Gastroesophageal sphincter (tissue), 4 donors: ENCODE data around the gene SLC12A6. TPM values are rescaled to one million over a fixed set of nuclear protein-coding genes. Genes with fewer than 3 reads are reported as not detected.

ENCODE experiments used
- ATAC-seq: fragments of 150-250 bp; one replicate; pipeline ENCODE4 v1.9.1; 2016; ENCODE audit warnings: mild to moderate bottlenecking, moderate library complexity
- H3K27ac ChIP-seq, 4 donors: fragments of 200-600 bp; sonication (generic) in 3 of 4; 1 replicate in 3 of 4; 2 replicates in 1 of 4; pipeline ENCODE4 v1.5.1; 2016 to 2019
- H3K27me3 ChIP-seq: fragments of 200-600 bp; sonication (generic); one replicate; pipeline ENCODE4 v1.5.1; 2019
- H3K36me3 ChIP-seq, 2 donors: fragments of 200-600 bp; sonication (generic); one replicate each; pipeline ENCODE4 v1.5.1; 2019; ENCODE audit warnings: control low read depth in 1 of 2
- H3K4me1 ChIP-seq, 3 donors: fragments of 200-600 bp; sonication (generic); 1 replicate in 2 of 3; 2 replicates in 1 of 3; pipeline ENCODE4 v1.5.1; 2016 to 2019; ENCODE audit warnings: control low read depth in 2 of 3
- H3K4me3 ChIP-seq, 2 donors: fragments of 200-600 bp; sonication (generic); one replicate each; pipeline ENCODE4 v1.5.1; 2019; ENCODE audit warnings: mild to moderate bottlenecking in 1 of 2, moderate library complexity in 1 of 2
- H3K9me3 ChIP-seq, 3 donors: fragments of 200-600 bp; sonication (generic); one replicate each; pipeline ENCODE4 v1.5.1; 2017 to 2019; ENCODE audit warnings: control low read depth in 2 of 3
- EP300 ChIP-seq: sonication (generic); formaldehyde crosslinking; IDR thresholded peaks from one replicate; pipeline ENCODE4 v1.6.1; 2017; ENCODE audit warnings: antibody characterized with exemption, mild to moderate bottlenecking
- POLR2A ChIP-seq, 2 donors: fragments of 450-650 bp; IDR thresholded peaks; one replicate each; pipeline ENCODE4 v1.6.1; 2017; ENCODE audit warnings: antibody characterized with exemption in 2 of 2, mild to moderate bottlenecking in 2 of 2, moderate library complexity in 1 of 2
- POLR2AphosphoS5 ChIP-seq: sonication (generic); formaldehyde crosslinking; IDR thresholded peaks from one replicate; pipeline ENCODE4 v1.6.1; 2017; ENCODE audit warnings: antibody characterized with exemption
- WGBS, 2 donors: methylation state at CpG; one replicate each; pipeline ENCODE4 v1.1.5; 2018; ENCODE audit warnings: low coverage in 1 of 2; 5-methylcytosine and 5-hydroxymethylcytosine counted together
- total RNA-seq, 4 donors: library from RNA; depleted of rRNA; stranded (reverse); fragments of >200 nt; gene quantifications; one replicate each; pipeline ENCODE4 v1.1.0, GENCODE V29; 2016
- TF ChIP-seq, protein P1 (sequence below), 4 experiments: fragments of 200-600 bp in 2 of 4; fragments of 450-650 bp in 2 of 4; sonication (generic) in 1 of 4; IDR thresholded peaks; one replicate each; pipeline ENCODE4 v1.5.1; 2017 to 2019; ENCODE audit warnings: antibody characterized with exemption in 4 of 4, mild to moderate bottlenecking in 2 of 4, moderate library complexity in 2 of 4

SLC12A6 gene
- total RNA-seq, 4 donors from 2014 or later, result 12.0 to 19.0 (median 15.7) TPM

DNA sequence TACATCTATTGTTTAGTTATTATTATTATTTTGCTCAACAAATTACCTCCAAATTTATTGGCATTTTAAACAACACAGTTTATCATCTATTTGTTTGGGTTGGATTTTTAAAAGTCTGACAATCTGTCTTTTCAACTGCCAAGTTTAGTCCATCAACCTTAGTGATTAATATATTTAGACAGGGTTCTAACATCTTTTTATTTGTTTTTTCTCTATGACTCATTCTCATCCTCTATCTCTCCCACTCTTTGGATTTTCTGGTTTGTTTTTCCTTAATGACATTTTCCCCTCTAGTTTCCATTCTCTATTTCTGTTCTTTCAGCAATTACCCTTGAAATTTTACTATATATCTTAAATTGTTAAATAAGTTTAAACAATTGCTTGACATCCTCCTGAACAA is 70.8 kb downstream of the SLC12A6 start:
- H3K27me3 ChIP-seq, result no peaks in the 10 kb centered on the region
- H3K4me3 ChIP-seq, result no peak overlapping the region
- TF ChIP-seq POLR2AphosphoS5 (no peak), EP300 (no peak), POLR2A (IDR thresholded peaks at IDR 0.05) (no peak)
- TF ChIP-seq, protein P1, sequence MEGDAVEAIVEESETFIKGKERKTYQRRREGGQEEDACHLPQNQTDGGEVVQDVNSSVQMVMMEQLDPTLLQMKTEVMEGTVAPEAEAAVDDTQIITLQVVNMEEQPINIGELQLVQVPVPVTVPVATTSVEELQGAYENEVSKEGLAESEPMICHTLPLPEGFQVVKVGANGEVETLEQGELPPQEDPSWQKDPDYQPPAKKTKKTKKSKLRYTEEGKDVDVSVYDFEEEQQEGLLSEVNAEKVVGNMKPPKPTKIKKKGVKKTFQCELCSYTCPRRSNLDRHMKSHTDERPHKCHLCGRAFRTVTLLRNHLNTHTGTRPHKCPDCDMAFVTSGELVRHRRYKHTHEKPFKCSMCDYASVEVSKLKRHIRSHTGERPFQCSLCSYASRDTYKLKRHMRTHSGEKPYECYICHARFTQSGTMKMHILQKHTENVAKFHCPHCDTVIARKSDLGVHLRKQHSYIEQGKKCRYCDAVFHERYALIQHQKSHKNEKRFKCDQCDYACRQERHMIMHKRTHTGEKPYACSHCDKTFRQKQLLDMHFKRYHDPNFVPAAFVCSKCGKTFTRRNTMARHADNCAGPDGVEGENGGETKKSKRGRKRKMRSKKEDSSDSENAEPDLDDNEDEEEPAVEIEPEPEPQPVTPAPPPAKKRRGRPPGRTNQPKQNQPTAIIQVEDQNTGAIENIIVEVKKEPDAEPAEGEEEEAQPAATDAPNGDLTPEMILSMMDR (IDR thresholded peaks at IDR 0.05), result no peak
- no peak overlapping the region for H3K27ac ChIP-seq
- H3K9me3 ChIP-seq, result no peaks in the 10 kb centered on the region
- peaks cover 0 to 6% of the 10 kb centered on the region in 2 donors for H3K36me3 ChIP-seq
- H3K4me1 ChIP-seq, result no peaks in the 10 kb centered on the region
- ATAC-seq, result no peak

DNA sequence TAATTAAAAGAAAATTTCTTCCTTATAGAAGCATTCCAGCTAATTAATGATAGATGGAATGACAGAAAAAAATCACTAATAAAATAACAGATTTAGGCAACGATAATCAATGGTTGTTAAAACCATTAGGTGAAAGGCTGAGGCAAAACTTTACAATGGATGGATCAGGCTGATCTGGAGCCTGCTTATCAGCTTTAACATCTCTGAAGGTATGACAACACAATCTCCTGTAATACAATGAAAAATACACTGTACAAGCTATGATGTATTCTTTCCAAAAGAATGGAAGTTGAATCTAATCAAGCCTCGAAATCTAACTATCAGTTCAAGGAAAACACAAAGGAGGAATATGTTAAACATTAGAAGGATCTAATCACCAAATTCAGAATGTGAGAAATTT is 73.5 kb downstream of the SLC12A6 start:
- Histone ChIP-seq H3K27ac (no peak overlapping the region), H3K36me3 (peaks cover 0 to 9% of the 10 kb centered on the region in 2 donors), H3K4me1 (no peaks in the 10 kb centered on the region), H3K27me3 (no peaks in the 10 kb centered on the region), H3K9me3 (no peaks in the 10 kb centered on the region), H3K4me3 (no peak overlapping the region)
- ATAC-seq, result no peak
- TF ChIP-seq POLR2A (IDR thresholded peaks at IDR 0.05), result no peak
- no peak for TF ChIP-seq POLR2AphosphoS5
- no peak for TF ChIP-seq EP300
- TF ChIP-seq, protein P1 (IDR thresholded peaks at IDR 0.05), result no peak
- 77 to 92% methylated on average over 2 of the region's 2 CpGs for WGBS, 2 donors

DNA sequence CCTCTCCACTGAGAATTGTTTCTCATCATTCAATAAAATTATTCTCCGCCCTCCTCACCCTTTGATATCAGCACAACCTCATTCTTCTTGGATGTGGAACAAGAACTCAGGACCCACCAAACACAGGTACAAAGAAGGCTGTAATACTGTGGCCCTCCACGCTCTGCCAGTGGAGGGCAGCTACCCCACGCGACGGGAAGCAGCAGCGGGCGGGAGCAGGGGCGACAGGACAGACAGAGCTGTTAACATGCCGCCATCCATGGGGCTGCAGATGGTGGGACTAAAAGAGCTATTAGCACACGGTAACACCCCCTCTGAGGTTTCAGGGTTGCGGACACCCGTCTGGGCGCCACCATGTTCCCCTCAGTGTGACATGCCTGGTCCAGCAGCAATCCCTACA is 75.2 kb downstream of the SLC12A6 start:
- Histone ChIP-seq H3K27ac (no peak overlapping the region), H3K4me3 (no peak overlapping the region), H3K4me1 (no peaks in the 10 kb centered on the region), H3K9me3 (no peaks in the 10 kb centered on the region), H3K27me3 (no peaks in the 10 kb centered on the region), H3K36me3 (peaks cover 0 to 26% of the 10 kb centered on the region in 2 donors)
- 93 to 100% methylated on average over 1 to 13 of the region's 13 CpGs for WGBS, 2 donors
- TF ChIP-seq POLR2AphosphoS5 (no peak), EP300 (no peak)
- no peak for ATAC-seq

DNA sequence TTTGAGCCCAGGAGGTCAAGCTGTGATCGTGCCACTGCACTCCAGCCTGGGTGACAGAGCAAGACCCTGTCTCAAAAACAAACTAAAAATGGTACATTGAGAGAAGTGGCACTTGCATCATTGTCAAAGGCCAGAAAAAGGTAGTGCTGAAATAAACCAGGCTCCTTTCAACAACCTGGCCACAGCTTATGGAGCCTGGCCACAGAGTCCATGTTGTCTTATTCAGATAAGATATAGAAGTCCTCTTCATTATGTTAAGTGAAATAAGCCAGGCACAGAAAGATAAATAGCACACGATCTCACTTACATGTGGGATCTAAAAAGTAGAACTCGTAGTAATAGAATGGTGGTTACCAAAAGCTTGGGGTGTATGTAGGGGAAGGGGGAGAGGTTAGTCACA is 78.0 kb downstream of the SLC12A6 start:
- no peak for ATAC-seq
- Histone ChIP-seq H3K9me3 (no peaks in the 10 kb centered on the region), H3K27ac (no peak overlapping the region), H3K4me3 (no peak overlapping the region), H3K27me3 (no peaks in the 10 kb centered on the region), H3K4me1 (no peaks in the 10 kb centered on the region), H3K36me3 (peaks cover 0 to 53% of the 10 kb centered on the region in 2 donors)
- no peak for TF ChIP-seq POLR2AphosphoS5
- TF ChIP-seq, protein P1 (IDR thresholded peaks at IDR 0.05), result no peak
- no peak for TF ChIP-seq EP300
- no peak for TF ChIP-seq POLR2A (IDR thresholded peaks at IDR 0.05)
- 63 to 84% methylated on average over 3 of the region's 3 CpGs for WGBS, 2 donors

DNA sequence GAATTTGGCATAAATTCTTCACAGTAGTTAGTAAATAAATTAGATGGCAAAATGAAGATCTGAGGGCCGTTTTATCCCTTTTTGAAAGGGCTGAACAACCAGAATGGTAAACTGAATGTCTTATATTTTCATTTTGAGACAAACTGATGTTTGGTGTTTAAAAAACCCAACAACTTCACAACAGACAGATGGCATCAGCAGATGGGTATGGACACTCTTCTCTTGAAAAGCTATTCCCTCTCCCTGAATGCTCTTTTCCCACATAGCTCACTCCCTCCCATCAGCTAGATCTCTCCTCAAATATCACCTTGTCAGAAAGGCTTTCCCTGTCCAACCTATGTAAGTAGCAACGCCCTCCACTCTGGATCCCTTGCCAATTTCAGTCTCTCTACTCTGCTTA is 79.4 kb downstream of the SLC12A6 start:
- Histone ChIP-seq H3K4me3 (no peak overlapping the region), H3K4me1 (no peaks in the 10 kb centered on the region), H3K36me3 (peaks cover 0 to 67% of the 10 kb centered on the region in 2 donors), H3K27ac (no peak overlapping the region), H3K27me3 (no peaks in the 10 kb centered on the region), H3K9me3 (no peaks in the 10 kb centered on the region)
- no peak for ATAC-seq
- TF ChIP-seq EP300 (no peak), POLR2AphosphoS5 (no peak), POLR2A (IDR thresholded peaks at IDR 0.05) (no peak)
- TF ChIP-seq, protein P1 (IDR thresholded peaks at IDR 0.05), result no peak
- 57 to 61% methylated on average over 2 of the region's 2 CpGs for WGBS, 2 donors

DNA sequence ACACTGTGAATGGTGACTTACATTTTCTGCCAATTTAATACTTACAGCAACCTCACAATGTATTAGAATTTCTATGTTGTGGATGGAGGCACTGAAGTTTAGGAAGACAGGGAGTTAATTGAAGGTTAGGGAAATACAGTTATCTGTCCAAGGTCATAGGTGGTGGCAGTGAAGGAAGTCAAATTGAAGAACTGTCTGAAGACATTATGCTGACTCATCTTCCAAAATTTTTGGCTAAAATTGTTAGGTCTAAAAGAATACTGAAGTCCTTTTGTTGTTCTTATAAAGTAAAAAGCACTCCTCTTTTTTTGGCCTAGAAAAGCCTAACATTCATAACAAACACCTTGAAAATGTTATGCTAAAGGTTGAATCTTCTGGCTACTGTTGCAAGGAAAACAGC is 85.0 kb downstream of the SLC12A6 start:
- no peak overlapping the region for H3K4me3 ChIP-seq
- peaks cover 0 to 11% (median 0%) of the 10 kb centered on the region in 3 donors for H3K4me1 ChIP-seq
- ATAC-seq, result no peak
- H3K27ac ChIP-seq, result peak overlapping the region in 1 of 4 donors; percentile 37
- peaks cover 0 to 91% of the 10 kb centered on the region in 2 donors for H3K36me3 ChIP-seq
- TF ChIP-seq POLR2AphosphoS5 (no peak), POLR2A (IDR thresholded peaks at IDR 0.05) (no peak), EP300 (no peak)
- TF ChIP-seq, protein P1 (IDR thresholded peaks at IDR 0.05), result no peak
- no peaks in the 10 kb centered on the region for H3K9me3 ChIP-seq
- no peaks in the 10 kb centered on the region for H3K27me3 ChIP-seq
